ENCODE measurements around the gene ZMPSTE24. TPM values are rescaled to one million over a fixed set of nuclear protein-coding genes. Genes with fewer than 3 reads are reported as not detected.
A peak's percentile ranks its signal among the peaks of the same experiment; 100 is the strongest.

ZMPSTE24 gene
- total RNA-seq, 4 donors from 2014 or later = 11.6 to 44.3 (median 25.1) TPM

DNA sequence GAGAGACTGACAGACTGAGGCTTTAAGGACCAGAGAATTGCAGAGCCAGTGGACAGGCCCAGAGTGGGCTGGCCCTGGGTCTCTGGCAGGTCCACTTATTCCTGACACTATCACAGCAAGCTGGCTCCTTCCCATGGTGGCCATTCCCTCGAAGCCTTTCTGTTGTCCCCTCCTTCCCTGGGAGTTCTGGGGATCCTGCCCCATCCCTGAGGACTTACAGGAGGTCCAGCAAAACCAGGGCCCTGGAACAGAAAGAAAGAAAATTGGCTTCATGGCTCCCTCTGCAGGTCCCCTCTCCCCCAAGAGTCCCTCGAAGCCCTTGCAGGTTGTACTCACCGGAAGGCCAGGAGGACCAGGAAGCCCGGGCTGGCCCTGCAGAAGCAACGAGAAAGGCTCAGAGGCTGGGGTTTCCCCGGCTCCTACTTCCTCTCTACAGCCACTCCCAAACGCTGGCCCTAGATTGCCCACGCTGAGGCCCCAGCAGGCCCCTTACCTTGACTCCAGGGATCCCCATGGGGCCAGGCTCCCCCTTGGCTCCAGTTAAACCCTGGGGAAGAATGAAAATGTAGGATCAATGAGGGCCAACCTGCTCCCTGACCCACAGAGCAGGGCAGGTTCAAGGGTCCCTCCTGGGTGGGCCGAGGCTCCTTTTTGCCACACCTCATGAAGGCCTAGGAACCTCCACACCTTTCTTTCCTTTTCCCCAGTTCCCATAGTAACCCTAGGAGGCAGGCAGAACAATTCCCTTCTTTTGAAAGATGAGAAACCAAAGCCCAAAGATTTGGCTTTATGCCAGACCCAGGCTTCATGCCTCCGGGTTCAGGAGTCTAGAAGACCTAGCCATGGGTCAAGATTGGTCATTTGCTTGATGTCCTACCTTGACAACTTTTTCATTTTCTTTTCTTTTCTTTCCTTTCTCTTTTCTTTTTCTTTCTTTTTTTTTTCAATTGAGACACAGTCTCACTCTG, 54.5 kb downstream of the ZMPSTE24 start:
- DNase-seq = peak in 2 of 3 donors; percentile 82 to 88
- no peaks in the 10 kb centered on the region for H3K36me3 ChIP-seq
- no peak overlapping the region for H3K4me3 ChIP-seq
- H3K9me3 ChIP-seq = no peaks in the 10 kb centered on the region
- H3K27me3 ChIP-seq = peaks cover 0 to 18% of the 10 kb centered on the region in 2 donors
- peak overlapping the region in 1 of 4 donors; percentile 52 for H3K27ac ChIP-seq
- H3K4me1 ChIP-seq = peaks cover 0 to 26% (median 19%) of the 10 kb centered on the region in 4 donors
- TF ChIP-seq CTCF (IDR thresholded peaks at IDR 0.05) (no peak), POLR2A (IDR thresholded peaks at IDR 0.05) (no peak)

GRCh38 chr1:40313329-40313957, 55.4 kb downstream of the ZMPSTE24 start:
- no peak overlapping the region for H3K4me3 ChIP-seq
- peak in 2 of 3 donors; percentile 75 to 77 for DNase-seq
- peaks cover 0 to 18% of the 10 kb centered on the region in 2 donors for H3K27me3 ChIP-seq
- peak overlapping the region in 1 of 4 donors; percentile 52 for H3K27ac ChIP-seq
- H3K36me3 ChIP-seq = no peaks in the 10 kb centered on the region
- peaks cover 0 to 26% (median 19%) of the 10 kb centered on the region in 4 donors for H3K4me1 ChIP-seq
- TF ChIP-seq CTCF (IDR thresholded peaks at IDR 0.05) (no peak), POLR2A (IDR thresholded peaks at IDR 0.05) (no peak)
- no peaks in the 10 kb centered on the region for H3K9me3 ChIP-seq

GRCh38 chr1:40313958-40314720, 56.1 kb downstream of the ZMPSTE24 start:
- Histone ChIP-seq H3K27ac (peak overlapping the region in 1 of 4 donors; percentile 52), H3K36me3 (no peaks in the 10 kb centered on the region), H3K4me3 (no peak overlapping the region), H3K4me1 (peaks cover 0 to 26% (median 19%) of the 10 kb centered on the region in 4 donors), H3K9me3 (no peaks in the 10 kb centered on the region), H3K27me3 (peaks cover 0 to 18% of the 10 kb centered on the region in 2 donors)
- DNase-seq = no peak
- TF ChIP-seq POLR2A (IDR thresholded peaks at IDR 0.05) (no peak), CTCF (IDR thresholded peaks at IDR 0.05) (no peak)

DNA sequence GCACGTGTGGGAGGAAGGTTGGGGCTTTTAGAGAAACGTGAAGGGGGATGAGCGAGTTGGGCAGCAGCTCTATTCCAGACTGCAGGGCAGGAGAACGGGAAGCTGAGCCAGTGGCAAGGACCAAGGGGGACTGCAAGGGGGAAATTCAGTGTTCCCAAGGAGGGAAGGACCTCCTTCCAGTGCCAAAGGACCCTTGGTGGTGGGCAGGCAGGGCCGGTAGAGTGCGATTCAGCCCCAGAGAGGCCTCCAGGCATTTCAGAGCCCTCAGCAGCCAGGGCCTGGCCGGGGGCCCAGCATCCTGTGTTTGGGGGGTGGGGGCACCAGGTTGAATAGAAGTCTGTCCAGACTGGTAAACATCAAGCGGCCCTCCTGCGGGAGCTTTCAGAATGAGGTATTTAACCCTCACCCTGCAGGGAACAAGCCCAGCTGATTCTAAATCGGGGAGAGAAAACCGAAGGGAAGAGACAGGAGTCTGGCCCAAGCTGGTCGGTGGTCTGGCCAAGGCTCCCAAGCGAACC, 56.7 kb downstream of the ZMPSTE24 start:
- H3K27ac ChIP-seq = peak overlapping the region in 1 of 4 donors; percentile 74
- DNase-seq = no peak
- peak overlapping the region in 2 of 4 donors; percentile 47 to 56 for H3K4me3 ChIP-seq
- peaks cover 0 to 26% (median 19%) of the 10 kb centered on the region in 4 donors for H3K4me1 ChIP-seq
- no peaks in the 10 kb centered on the region for H3K36me3 ChIP-seq
- H3K27me3 ChIP-seq = peaks cover 0 to 18% of the 10 kb centered on the region in 2 donors
- no peaks in the 10 kb centered on the region for H3K9me3 ChIP-seq
- TF ChIP-seq POLR2A (IDR thresholded peaks at IDR 0.05) (no peak), CTCF (IDR thresholded peaks at IDR 0.05) (no peak)

Data from Peyer's patch (tissue), 4 donors.